K562 (cell line): Measurements from ENCODE around the gene MAPKAPK3. TPM values are rescaled to one million over a fixed set of nuclear protein-coding genes. Genes with fewer than 3 reads are reported as not detected.

Experiments
- RAD51 ChIP-seq: fragments of 450-650 bp; IDR thresholded peaks from 2 replicates; pipeline ENCODE4 v1.7.1; 2016; ENCODE audit warnings: low read depth, mild to moderate bottlenecking, borderline replicate concordance
- SAP30 ChIP-seq: fragments of 200-600 bp; sonication (generic); IDR thresholded peaks from 2 replicates; pipeline ENCODE4 v1.6.1; 2012; ENCODE audit warnings: borderline replicate concordance, low read depth, mild to moderate bottlenecking, moderate library complexity, low read length, control low read depth, inconsistent platforms; ENCODE audit not compliant: insufficient read depth, poor library complexity, severe bottlenecking
- SNIP1 ChIP-seq: fragments of 450-650 bp; IDR thresholded peaks from 2 replicates; pipeline ENCODE4 v1.7.1; 2017; ENCODE audit warnings: low read depth, mild to moderate bottlenecking
- TAF1 ChIP-seq: IDR thresholded peaks from 2 replicates; pipeline ENCODE4 v1.6.1; 2011; ENCODE audit warnings: mild to moderate bottlenecking, low read length, moderate library complexity; ENCODE audit not compliant: insufficient read depth, control insufficient read depth, severe bottlenecking; ENCODE audit errors: extremely low read depth
- TARDBP ChIP-seq: fragments of 450-650 bp; IDR thresholded peaks from 2 replicates; pipeline ENCODE4 v1.6.1; 2016
- TGIF2 ChIP-seq: sonication (generic); formaldehyde crosslinking; IDR thresholded peaks from 2 replicates; pipeline ENCODE4 v1.8.1; 2022; ENCODE audit warnings: mild to moderate bottlenecking, missing genetic modification reagents, moderate library complexity
- TRIM28 ChIP-seq: fragments of 450-650 bp; IDR thresholded peaks from 2 replicates; pipeline ENCODE4 v1.6.1; 2017
- ZNF445 ChIP-seq: fragments of 250-450 bp; sonication (Bioruptor Pico); IDR thresholded peaks from 2 replicates; pipeline ENCODE4 v1.4.0; 2020; ENCODE audit warnings: low read depth, mild to moderate bottlenecking, moderate library complexity
- ZNF589 ChIP-seq: fragments of 200-800 bp; sonication (Bioruptor generic); IDR thresholded peaks from 2 replicates; pipeline ENCODE4 v1.6.1; 2016; ENCODE audit warnings: low read depth, missing genetic modification characterization, missing compliant biosample characterization
- polyA plus RNA-seq, 8 experiments: library from polyadenylated mRNA; depleted of rRNA in 4 of 8; stranded (reverse) in 5 of 8; unstranded in 3 of 8; fragments of >200 nt; fragmentation: Nextera tagmentation in 2 of 8; fragmentation: Illumina TruSeq in 1 of 8; extraction: Ambion mirVana in 2 of 8; extraction: Trizol in 1 of 8; gene quantifications; 2 replicates each; pipeline versions ENCODE4 v1.2.1 to v1.2.3, GENCODE V29; 2011 to 2014; ENCODE audit warnings: inconsistent platforms in 1 of 8, missing spikeins in 1 of 8
- total RNA-seq, 7 experiments: library from RNA; depleted of rRNA in 6 of 7; stranded (reverse); fragments of >200 nt in 6 of 7; fragmentation: Illumina TruSeq in 2 of 7; extraction: Trizol in 2 of 7; gene quantifications; 2 replicates each; pipeline versions ENCODE4 v1.2.1 to v1.2.3, GENCODE V29; 2011 to 2021; ENCODE audit warnings: low replicate concordance in 1 of 7
- TF ChIP-seq, protein P1 (sequence below): fragments of 200-600 bp; sonication (generic); IDR thresholded peaks from one replicate; pipeline ENCODE4 v1.6.1; 2012; ENCODE audit warnings: mild to moderate bottlenecking, low read depth, low read length, inconsistent platforms
- TF ChIP-seq, protein P2 (sequence below): fragments of 250-450 bp; sonication (Bioruptor Pico); IDR thresholded peaks from 2 replicates; pipeline ENCODE4 v1.8.0; 2022; ENCODE audit warnings: moderate library complexity, mild to moderate bottlenecking, inconsistent platforms
- TF ChIP-seq, protein P3 (sequence below): fragments of 250-450 bp; sonication (Bioruptor Pico); IDR thresholded peaks from 2 replicates; pipeline ENCODE4 v1.8.0; 2022; ENCODE audit warnings: inconsistent platforms, mild to moderate bottlenecking, moderate library complexity, borderline replicate concordance

Gene MAPKAPK3
- total and polyA plus RNA-seq, 9 of the 15 experiments (the other 6 are each of a cell fraction or from before 2014, with no cell fraction given) = 8.0 to 56.4 (median 41.2) TPM

DNA sequence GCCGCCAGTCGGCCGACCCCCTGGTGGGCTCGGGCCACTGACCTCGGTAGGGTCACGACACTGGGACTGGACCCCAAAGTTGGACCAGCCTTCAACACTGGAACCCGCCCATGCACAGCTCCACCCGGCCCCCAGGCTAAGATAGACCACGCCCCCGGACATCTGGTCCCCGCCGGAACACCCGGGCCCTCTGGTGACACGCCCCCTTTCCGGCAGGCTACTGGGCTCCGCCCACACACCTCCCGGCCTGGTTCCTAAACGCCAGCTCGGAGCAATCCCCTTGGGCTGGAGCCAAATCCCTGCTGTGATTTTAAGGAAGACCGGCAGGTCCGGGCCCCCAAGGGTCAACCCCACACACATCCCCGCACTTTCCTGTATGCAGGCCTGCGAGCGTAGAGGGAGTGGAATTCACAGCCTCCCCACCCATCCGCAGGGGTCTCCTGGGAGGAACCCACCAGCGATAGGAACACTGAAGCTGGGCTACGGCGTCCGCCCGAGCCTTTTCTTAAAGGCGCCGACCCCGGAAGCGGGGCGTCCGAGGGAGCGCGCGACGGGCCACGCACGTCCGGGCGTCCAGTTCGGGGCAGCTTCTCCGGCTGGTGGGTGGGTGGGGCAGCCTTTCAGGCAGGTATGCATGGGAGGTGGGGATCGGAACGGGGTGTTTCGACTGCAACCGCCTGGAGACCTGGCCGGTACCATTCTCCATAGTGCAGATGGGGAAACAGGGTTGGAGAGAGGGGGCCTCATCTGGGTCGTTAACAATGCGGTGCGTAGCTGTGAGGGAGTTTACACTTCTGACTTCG lies 47.8 kb upstream of the MAPKAPK3 start, which contains the start of gene HEMK1 (continued):
- TF ChIP-seq, protein P1, sequence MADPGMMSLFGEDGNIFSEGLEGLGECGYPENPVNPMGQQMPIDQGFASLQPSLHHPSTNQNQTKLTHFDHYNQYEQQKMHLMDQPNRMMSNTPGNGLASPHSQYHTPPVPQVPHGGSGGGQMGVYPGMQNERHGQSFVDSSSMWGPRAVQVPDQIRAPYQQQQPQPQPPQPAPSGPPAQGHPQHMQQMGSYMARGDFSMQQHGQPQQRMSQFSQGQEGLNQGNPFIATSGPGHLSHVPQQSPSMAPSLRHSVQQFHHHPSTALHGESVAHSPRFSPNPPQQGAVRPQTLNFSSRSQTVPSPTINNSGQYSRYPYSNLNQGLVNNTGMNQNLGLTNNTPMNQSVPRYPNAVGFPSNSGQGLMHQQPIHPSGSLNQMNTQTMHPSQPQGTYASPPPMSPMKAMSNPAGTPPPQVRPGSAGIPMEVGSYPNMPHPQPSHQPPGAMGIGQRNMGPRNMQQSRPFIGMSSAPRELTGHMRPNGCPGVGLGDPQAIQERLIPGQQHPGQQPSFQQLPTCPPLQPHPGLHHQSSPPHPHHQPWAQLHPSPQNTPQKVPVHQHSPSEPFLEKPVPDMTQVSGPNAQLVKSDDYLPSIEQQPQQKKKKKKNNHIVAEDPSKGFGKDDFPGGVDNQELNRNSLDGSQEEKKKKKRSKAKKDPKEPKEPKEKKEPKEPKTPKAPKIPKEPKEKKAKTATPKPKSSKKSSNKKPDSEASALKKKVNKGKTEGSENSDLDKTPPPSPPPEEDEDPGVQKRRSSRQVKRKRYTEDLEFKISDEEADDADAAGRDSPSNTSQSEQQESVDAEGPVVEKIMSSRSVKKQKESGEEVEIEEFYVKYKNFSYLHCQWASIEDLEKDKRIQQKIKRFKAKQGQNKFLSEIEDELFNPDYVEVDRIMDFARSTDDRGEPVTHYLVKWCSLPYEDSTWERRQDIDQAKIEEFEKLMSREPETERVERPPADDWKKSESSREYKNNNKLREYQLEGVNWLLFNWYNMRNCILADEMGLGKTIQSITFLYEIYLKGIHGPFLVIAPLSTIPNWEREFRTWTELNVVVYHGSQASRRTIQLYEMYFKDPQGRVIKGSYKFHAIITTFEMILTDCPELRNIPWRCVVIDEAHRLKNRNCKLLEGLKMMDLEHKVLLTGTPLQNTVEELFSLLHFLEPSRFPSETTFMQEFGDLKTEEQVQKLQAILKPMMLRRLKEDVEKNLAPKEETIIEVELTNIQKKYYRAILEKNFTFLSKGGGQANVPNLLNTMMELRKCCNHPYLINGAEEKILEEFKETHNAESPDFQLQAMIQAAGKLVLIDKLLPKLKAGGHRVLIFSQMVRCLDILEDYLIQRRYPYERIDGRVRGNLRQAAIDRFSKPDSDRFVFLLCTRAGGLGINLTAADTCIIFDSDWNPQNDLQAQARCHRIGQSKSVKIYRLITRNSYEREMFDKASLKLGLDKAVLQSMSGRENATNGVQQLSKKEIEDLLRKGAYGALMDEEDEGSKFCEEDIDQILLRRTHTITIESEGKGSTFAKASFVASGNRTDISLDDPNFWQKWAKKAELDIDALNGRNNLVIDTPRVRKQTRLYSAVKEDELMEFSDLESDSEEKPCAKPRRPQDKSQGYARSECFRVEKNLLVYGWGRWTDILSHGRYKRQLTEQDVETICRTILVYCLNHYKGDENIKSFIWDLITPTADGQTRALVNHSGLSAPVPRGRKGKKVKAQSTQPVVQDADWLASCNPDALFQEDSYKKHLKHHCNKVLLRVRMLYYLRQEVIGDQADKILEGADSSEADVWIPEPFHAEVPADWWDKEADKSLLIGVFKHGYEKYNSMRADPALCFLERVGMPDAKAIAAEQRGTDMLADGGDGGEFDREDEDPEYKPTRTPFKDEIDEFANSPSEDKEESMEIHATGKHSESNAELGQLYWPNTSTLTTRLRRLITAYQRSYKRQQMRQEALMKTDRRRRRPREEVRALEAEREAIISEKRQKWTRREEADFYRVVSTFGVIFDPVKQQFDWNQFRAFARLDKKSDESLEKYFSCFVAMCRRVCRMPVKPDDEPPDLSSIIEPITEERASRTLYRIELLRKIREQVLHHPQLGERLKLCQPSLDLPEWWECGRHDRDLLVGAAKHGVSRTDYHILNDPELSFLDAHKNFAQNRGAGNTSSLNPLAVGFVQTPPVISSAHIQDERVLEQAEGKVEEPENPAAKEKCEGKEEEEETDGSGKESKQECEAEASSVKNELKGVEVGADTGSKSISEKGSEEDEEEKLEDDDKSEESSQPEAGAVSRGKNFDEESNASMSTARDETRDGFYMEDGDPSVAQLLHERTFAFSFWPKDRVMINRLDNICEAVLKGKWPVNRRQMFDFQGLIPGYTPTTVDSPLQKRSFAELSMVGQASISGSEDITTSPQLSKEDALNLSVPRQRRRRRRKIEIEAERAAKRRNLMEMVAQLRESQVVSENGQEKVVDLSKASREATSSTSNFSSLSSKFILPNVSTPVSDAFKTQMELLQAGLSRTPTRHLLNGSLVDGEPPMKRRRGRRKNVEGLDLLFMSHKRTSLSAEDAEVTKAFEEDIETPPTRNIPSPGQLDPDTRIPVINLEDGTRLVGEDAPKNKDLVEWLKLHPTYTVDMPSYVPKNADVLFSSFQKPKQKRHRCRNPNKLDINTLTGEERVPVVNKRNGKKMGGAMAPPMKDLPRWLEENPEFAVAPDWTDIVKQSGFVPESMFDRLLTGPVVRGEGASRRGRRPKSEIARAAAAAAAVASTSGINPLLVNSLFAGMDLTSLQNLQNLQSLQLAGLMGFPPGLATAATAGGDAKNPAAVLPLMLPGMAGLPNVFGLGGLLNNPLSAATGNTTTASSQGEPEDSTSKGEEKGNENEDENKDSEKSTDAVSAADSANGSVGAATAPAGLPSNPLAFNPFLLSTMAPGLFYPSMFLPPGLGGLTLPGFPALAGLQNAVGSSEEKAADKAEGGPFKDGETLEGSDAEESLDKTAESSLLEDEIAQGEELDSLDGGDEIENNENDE = peak; percentile 59
- TF ChIP-seq SNIP1 (no peak), ZNF445 (no peak), ZNF589 (no peak), TARDBP (no peak; the same call in 1 of the 2 replicates), SAP30 (peak; percentile 37), RAD51 (no peak), TAF1 (peak; percentile 61), TRIM28 (0 out of 2 replicates have a peak, but pooled peaks have one; percentile 38), TGIF2 (CRISPR knock-in tag) (no peak)
- TF ChIP-seq, protein P2, sequence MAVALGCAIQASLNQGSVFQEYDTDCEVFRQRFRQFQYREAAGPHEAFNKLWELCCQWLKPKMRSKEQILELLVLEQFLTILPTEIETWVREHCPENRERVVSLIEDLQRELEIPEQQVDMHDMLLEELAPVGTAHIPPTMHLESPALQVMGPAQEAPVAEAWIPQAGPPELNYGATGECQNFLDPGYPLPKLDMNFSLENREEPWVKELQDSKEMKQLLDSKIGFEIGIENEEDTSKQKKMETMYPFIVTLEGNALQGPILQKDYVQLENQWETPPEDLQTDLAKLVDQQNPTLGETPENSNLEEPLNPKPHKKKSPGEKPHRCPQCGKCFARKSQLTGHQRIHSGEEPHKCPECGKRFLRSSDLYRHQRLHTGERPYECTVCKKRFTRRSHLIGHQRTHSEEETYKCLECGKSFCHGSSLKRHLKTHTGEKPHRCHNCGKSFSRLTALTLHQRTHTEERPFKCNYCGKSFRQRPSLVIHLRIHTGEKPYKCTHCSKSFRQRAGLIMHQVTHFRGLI (CRISPR knock-in tag) = no peak
- TF ChIP-seq, protein P3, sequence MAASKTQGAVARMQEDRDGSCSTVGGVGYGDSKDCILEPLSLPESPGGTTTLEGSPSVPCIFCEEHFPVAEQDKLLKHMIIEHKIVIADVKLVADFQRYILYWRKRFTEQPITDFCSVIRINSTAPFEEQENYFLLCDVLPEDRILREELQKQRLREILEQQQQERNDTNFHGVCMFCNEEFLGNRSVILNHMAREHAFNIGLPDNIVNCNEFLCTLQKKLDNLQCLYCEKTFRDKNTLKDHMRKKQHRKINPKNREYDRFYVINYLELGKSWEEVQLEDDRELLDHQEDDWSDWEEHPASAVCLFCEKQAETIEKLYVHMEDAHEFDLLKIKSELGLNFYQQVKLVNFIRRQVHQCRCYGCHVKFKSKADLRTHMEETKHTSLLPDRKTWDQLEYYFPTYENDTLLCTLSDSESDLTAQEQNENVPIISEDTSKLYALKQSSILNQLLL (CRISPR knock-in tag) = no peak
